ENCODE measurements around the gene CDX1.

DNA sequence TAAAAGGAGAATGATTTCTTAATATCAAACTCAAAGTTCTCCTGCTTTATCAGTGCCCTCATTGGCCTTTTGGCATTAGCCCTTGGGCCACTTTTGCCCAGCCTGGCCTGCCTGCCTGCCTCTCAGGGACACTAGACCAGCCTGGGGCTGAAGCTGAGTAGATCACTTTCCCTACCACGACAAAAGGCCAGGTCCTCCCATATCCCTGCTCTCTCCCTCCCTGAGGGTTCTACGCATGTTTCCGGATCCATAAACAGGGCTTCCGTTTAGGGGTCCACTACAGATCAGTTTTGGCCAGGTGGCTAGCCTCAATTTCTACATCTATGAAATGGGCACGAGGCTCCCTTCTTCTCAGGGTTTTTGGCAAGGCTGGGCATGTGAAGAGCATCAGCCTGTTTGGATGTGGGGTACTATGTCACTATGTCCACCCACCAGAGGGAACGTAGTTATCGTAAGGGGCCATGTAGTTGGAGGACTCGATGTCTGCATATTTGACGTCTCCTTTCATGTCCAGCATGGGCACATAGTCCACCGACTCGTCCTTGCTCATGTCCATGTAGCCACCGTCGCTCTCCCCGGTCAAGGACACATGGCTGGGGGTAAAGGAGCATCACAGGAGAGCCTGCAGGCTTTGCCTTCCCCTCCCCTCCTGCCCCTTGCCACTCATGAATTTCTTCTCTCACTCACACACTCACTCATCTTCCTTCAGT, 45.0 kb upstream of the CDX1 start:
- TF ChIP-seq, protein P1, sequence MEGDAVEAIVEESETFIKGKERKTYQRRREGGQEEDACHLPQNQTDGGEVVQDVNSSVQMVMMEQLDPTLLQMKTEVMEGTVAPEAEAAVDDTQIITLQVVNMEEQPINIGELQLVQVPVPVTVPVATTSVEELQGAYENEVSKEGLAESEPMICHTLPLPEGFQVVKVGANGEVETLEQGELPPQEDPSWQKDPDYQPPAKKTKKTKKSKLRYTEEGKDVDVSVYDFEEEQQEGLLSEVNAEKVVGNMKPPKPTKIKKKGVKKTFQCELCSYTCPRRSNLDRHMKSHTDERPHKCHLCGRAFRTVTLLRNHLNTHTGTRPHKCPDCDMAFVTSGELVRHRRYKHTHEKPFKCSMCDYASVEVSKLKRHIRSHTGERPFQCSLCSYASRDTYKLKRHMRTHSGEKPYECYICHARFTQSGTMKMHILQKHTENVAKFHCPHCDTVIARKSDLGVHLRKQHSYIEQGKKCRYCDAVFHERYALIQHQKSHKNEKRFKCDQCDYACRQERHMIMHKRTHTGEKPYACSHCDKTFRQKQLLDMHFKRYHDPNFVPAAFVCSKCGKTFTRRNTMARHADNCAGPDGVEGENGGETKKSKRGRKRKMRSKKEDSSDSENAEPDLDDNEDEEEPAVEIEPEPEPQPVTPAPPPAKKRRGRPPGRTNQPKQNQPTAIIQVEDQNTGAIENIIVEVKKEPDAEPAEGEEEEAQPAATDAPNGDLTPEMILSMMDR (IDR thresholded peaks at IDR 0.05; ENCODE audit: low read depth, low read length): no peak
- TF ChIP-seq, protein P2, sequence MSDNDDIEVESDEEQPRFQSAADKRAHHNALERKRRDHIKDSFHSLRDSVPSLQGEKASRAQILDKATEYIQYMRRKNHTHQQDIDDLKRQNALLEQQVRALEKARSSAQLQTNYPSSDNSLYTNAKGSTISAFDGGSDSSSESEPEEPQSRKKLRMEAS (IDR thresholded peaks at IDR 0.05; ENCODE audit: low read depth, low read length): no peak
- no peak for TF ChIP-seq POLR2A (IDR thresholded peaks at IDR 0.05; ENCODE audit: extremely low read depth, insufficient read length)
- no peak for TF ChIP-seq MYC (IDR thresholded peaks at IDR 0.05; ENCODE audit: low read depth, low read length)

Data from NB4 (cell line).